Tibial nerve (tissue), 3 donors: ENCODE results near the gene PGAP3.

ENCODE experiments used
- POLR2A ChIP-seq, 2 donors: fragments of 450-650 bp; IDR thresholded peaks; one replicate each; pipeline ENCODE4 v1.6.1; 2017; ENCODE audit warnings: antibody characterized with exemption in 2 of 2, mild to moderate bottlenecking in 2 of 2, moderate library complexity in 2 of 2
- TF ChIP-seq, protein P1 (sequence below), 5 experiments: fragments of 200-600 bp in 3 of 5; fragments of 450-650 bp in 2 of 5; sonication (generic) in 3 of 5; IDR thresholded peaks; one replicate each; pipeline ENCODE4 v1.5.1; 2016 to 2019; ENCODE audit warnings: antibody characterized with exemption in 5 of 5, mild to moderate bottlenecking in 3 of 5, moderate library complexity in 2 of 5

GRCh38 chr17:39709319-39709997, 21.6 kb upstream of the PGAP3 start:
- TF ChIP-seq, protein P1, sequence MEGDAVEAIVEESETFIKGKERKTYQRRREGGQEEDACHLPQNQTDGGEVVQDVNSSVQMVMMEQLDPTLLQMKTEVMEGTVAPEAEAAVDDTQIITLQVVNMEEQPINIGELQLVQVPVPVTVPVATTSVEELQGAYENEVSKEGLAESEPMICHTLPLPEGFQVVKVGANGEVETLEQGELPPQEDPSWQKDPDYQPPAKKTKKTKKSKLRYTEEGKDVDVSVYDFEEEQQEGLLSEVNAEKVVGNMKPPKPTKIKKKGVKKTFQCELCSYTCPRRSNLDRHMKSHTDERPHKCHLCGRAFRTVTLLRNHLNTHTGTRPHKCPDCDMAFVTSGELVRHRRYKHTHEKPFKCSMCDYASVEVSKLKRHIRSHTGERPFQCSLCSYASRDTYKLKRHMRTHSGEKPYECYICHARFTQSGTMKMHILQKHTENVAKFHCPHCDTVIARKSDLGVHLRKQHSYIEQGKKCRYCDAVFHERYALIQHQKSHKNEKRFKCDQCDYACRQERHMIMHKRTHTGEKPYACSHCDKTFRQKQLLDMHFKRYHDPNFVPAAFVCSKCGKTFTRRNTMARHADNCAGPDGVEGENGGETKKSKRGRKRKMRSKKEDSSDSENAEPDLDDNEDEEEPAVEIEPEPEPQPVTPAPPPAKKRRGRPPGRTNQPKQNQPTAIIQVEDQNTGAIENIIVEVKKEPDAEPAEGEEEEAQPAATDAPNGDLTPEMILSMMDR (IDR thresholded peaks at IDR 0.05), result no peak
- TF ChIP-seq POLR2A (IDR thresholded peaks at IDR 0.05), result no peak
